ENCODE data around the gene MLLT3. TPM values are rescaled to one million over a fixed set of nuclear protein-coding genes. Genes with fewer than 3 reads are reported as not detected.

MLLT3 gene
- total and polyA plus RNA-seq, 2 experiments from 2014 or later: 40.0 to 58.3 TPM

DNA sequence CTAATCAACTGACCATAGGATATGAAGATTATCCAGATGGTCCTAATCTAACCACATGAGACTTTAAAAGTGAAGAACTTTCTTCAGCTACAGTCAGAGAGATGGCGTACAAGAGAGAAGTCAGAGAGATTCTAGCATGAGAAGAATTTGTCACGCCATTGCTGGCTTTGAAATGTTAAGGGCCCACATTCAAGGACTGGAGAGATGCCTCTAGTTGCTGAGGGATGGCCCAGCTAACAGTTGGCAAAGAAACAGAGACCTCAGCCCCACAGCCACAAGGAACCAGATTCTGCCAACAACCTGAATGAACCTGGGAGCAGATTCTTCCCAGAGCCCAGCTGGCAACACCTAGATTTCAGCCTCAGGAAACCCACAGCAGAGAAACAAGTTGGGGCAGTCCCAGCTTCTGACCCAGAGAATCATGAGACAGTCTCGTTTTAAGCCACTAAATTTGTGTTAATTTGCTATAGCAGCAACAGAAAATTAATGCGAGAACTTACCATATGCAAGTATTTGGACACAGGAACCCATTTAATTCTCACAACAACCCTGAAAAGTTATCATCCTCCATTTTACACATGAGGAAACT is 132.0 kb downstream of the MLLT3 start:
- H3K9me3 ChIP-seq (ENCODE audit: low read depth): no peaks in the 10 kb centered on the region
- peaks cover 61% of the 10 kb centered on the region for H3K4me1 ChIP-seq (ENCODE audit: low read depth)
- DNase-seq (ENCODE audit: low read depth in 1 of 2, low spot score in 1 of 2): no peak
- H3K36me3 ChIP-seq: no peaks in the 10 kb centered on the region
- H3K4me3 ChIP-seq: no peak overlapping the region
- no peaks in the 10 kb centered on the region for H3K27me3 ChIP-seq
- TF ChIP-seq CTCF (IDR thresholded peaks at IDR 0.05; ENCODE audit: low read depth, low read length): no peak
- H3K27ac ChIP-seq: no peak overlapping the region

- TF ChIP-seq CTCF (IDR thresholded peaks at IDR 0.05; ENCODE audit: low read depth, low read length): no peak
- no peak overlapping the region for H3K4me3 ChIP-seq
- no peaks in the 10 kb centered on the region for H3K27me3 ChIP-seq
- H3K9me3 ChIP-seq (ENCODE audit: low read depth): no peaks in the 10 kb centered on the region
- H3K4me1 ChIP-seq (ENCODE audit: low read depth): peaks cover 45% of the 10 kb centered on the region
- H3K27ac ChIP-seq: peak overlapping the region; percentile 29
- peak in 1 of 2 donors; percentile 17 for DNase-seq (ENCODE audit: low read depth in 1 of 2, low spot score in 1 of 2)
- H3K36me3 ChIP-seq: no peaks in the 10 kb centered on the region
These were observed 133.6 kb downstream of the MLLT3 start for GRCh38 chr9:20488691-20489090.

DNA sequence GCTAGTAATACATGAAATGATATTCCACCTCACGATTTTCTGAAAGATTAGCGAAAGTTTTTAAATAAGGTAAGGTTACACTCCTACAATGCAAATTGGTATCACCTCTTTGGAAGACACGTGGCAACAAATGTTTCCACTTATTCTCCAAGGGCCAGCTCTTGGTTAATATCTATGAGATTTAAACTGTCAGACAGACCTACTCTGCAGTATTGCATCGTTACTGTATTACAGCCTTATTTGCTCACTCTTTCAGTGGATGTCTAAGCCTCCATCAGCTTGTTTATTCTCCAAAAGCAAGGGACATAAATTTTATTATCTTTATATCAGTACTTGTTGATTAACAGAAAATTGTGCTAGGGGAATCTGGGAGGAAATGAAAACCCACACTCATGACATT is 135.7 kb downstream of the MLLT3 start:
- Histone ChIP-seq H3K36me3 (no peaks in the 10 kb centered on the region), H3K27ac (no peak overlapping the region), H3K4me1 (ENCODE audit: low read depth) (peaks cover 31% of the 10 kb centered on the region), H3K27me3 (no peaks in the 10 kb centered on the region), H3K9me3 (ENCODE audit: low read depth) (no peaks in the 10 kb centered on the region), H3K4me3 (no peak overlapping the region)
- TF ChIP-seq CTCF (IDR thresholded peaks at IDR 0.05; ENCODE audit: low read depth, low read length): no peak
- peak in 1 of 2 donors; percentile 29 for DNase-seq (ENCODE audit: low read depth in 1 of 2, low spot score in 1 of 2)

- peaks cover 40% of the 10 kb centered on the region for H3K4me1 ChIP-seq (ENCODE audit: low read depth)
- no peak overlapping the region for H3K27ac ChIP-seq
- no peaks in the 10 kb centered on the region for H3K27me3 ChIP-seq
- DNase-seq (ENCODE audit: low read depth in 1 of 2, low spot score in 1 of 2): no peak
- H3K9me3 ChIP-seq (ENCODE audit: low read depth): no peaks in the 10 kb centered on the region
- no peak overlapping the region for H3K4me3 ChIP-seq
- no peaks in the 10 kb centered on the region for H3K36me3 ChIP-seq
- TF ChIP-seq CTCF (IDR thresholded peaks at IDR 0.05; ENCODE audit: low read depth, low read length): no peak
These were observed 140.9 kb downstream of the MLLT3 start for GRCh38 chr9:20481437-20481836.

GRCh38 chr9:20480249-20480648 is 142.1 kb downstream of the MLLT3 start:
- no peak for DNase-seq (ENCODE audit: low read depth in 1 of 2, low spot score in 1 of 2)
- H3K4me1 ChIP-seq (ENCODE audit: low read depth): peaks cover 50% of the 10 kb centered on the region
- H3K27me3 ChIP-seq: no peaks in the 10 kb centered on the region
- no peaks in the 10 kb centered on the region for H3K9me3 ChIP-seq (ENCODE audit: low read depth)
- no peak overlapping the region for H3K4me3 ChIP-seq
- no peaks in the 10 kb centered on the region for H3K36me3 ChIP-seq
- TF ChIP-seq CTCF (IDR thresholded peaks at IDR 0.05; ENCODE audit: low read depth, low read length): no peak
- H3K27ac ChIP-seq: no peak overlapping the region
